Peyer's patch (tissue), 4 donors: ENCODE data around the gene UROD. TPM values are rescaled to one million over a fixed set of nuclear protein-coding genes. Genes with fewer than 3 reads are reported as not detected.

Experiments used
- DNase-seq, 3 donors: peaks; one replicate each; pipeline ENCODE4 v3.0.0-alpha.2; 2017 to 2019
- H3K27ac ChIP-seq, 4 donors: fragments of 200-600 bp; sonication (generic); one replicate each; pipeline ENCODE4 v1.5.1; 2016 to 2019
- H3K27me3 ChIP-seq, 2 donors: fragments of 200-600 bp; sonication (generic); one replicate each; pipeline ENCODE4 v1.5.1; 2019
- H3K36me3 ChIP-seq, 3 donors: fragments of 200-600 bp; sonication (generic); one replicate each; pipeline ENCODE4 v1.5.1; 2016 to 2019
- H3K4me1 ChIP-seq, 4 donors: fragments of 200-600 bp; sonication (generic); one replicate each; pipeline ENCODE4 v1.5.1; 2016 to 2019
- H3K4me3 ChIP-seq, 4 donors: fragments of 200-600 bp; sonication (generic); 1 replicate in 3 of 4; 2 replicates in 1 of 4; pipeline ENCODE4 v1.5.1; 2016 to 2019; ENCODE audit warnings: mild to moderate bottlenecking in 1 of 4
- H3K9me3 ChIP-seq, 4 donors: fragments of 200-600 bp; sonication (generic); one replicate each; pipeline ENCODE4 v1.5.1; 2016 to 2019; ENCODE audit warnings: mild to moderate bottlenecking in 1 of 4
- CTCF ChIP-seq, 6 experiments: fragments of 450-650 bp in 4 of 6; fragments of 200-600 bp in 2 of 6; sonication (generic) in 1 of 6; IDR thresholded peaks; one replicate each; pipeline ENCODE4 v1.5.1; 2017 to 2019; ENCODE audit warnings: antibody characterized with exemption in 6 of 6, mild to moderate bottlenecking in 3 of 6, moderate library complexity in 1 of 6
- POLR2A ChIP-seq, 2 donors: fragments of 450-650 bp; IDR thresholded peaks; one replicate each; pipeline ENCODE4 v1.5.1; 2017; ENCODE audit warnings: antibody characterized with exemption in 2 of 2, mild to moderate bottlenecking in 2 of 2, moderate library complexity in 2 of 2
- total RNA-seq, 4 donors: library from RNA; depleted of rRNA; stranded (reverse); fragments of >200 nt; gene quantifications; one replicate each; pipeline ENCODE4 v1.1.0, GENCODE V29; 2016

The UROD gene
- total RNA-seq, 4 donors from 2014 or later = 43.4 to 56.6 (median 51.3) TPM

GRCh38 chr1:45040297-45040696 is 28.2 kb downstream of the UROD start:
- TF ChIP-seq CTCF (IDR thresholded peaks at IDR 0.05) = no peak
- no peak for TF ChIP-seq POLR2A (IDR thresholded peaks at IDR 0.05)
- H3K27ac ChIP-seq = no peak overlapping the region
- no peak for DNase-seq
- no peaks in the 10 kb centered on the region for H3K9me3 ChIP-seq
- H3K4me1 ChIP-seq = no peaks in the 10 kb centered on the region
- no peaks in the 10 kb centered on the region for H3K27me3 ChIP-seq
- H3K36me3 ChIP-seq = peaks cover 0 to 14% (median 0%) of the 10 kb centered on the region in 3 donors
- H3K4me3 ChIP-seq = no peak overlapping the region

GRCh38 chr1:45043094-45043493 is 31.0 kb downstream of the UROD start:
- Histone ChIP-seq H3K4me3 (no peak overlapping the region), H3K36me3 (peaks cover 0 to 7% (median 0%) of the 10 kb centered on the region in 3 donors), H3K27ac (no peak overlapping the region), H3K9me3 (no peaks in the 10 kb centered on the region), H3K27me3 (no peaks in the 10 kb centered on the region), H3K4me1 (no peaks in the 10 kb centered on the region)
- no peak for TF ChIP-seq POLR2A (IDR thresholded peaks at IDR 0.05)
- no peak for TF ChIP-seq CTCF (IDR thresholded peaks at IDR 0.05)
- DNase-seq = no peak

GRCh38 chr1:45044916-45045315 is 32.9 kb downstream of the UROD start:
- Histone ChIP-seq H3K9me3 (no peaks in the 10 kb centered on the region), H3K4me1 (no peaks in the 10 kb centered on the region), H3K27ac (no peak overlapping the region), H3K27me3 (no peaks in the 10 kb centered on the region), H3K4me3 (no peak overlapping the region), H3K36me3 (peaks cover 0 to 15% (median 0%) of the 10 kb centered on the region in 3 donors)
- TF ChIP-seq CTCF (IDR thresholded peaks at IDR 0.05) (no peak), POLR2A (IDR thresholded peaks at IDR 0.05) (no peak)
- no peak for DNase-seq

GRCh38 chr1:45047032-45047431 is 35.0 kb downstream of the UROD start:
- no peaks in the 10 kb centered on the region for H3K27me3 ChIP-seq
- peaks cover 0 to 15% (median 0%) of the 10 kb centered on the region in 3 donors for H3K36me3 ChIP-seq
- TF ChIP-seq POLR2A (IDR thresholded peaks at IDR 0.05) (no peak), CTCF (IDR thresholded peaks at IDR 0.05) (no peak)
- H3K27ac ChIP-seq = no peak overlapping the region
- peaks cover 0 to 4% (median 0%) of the 10 kb centered on the region in 4 donors for H3K4me1 ChIP-seq
- no peaks in the 10 kb centered on the region for H3K9me3 ChIP-seq
- no peak for DNase-seq
- no peak overlapping the region for H3K4me3 ChIP-seq

GRCh38 chr1:45051005-45051772 is 39.1 kb downstream of the UROD start:
- H3K27me3 ChIP-seq = no peaks in the 10 kb centered on the region
- peak overlapping the region in 2 of 4 donors; percentile 12 to 17 for H3K27ac ChIP-seq
- TF ChIP-seq POLR2A (IDR thresholded peaks at IDR 0.05) (no peak), CTCF (IDR thresholded peaks at IDR 0.05) (no peak)
- H3K9me3 ChIP-seq = no peaks in the 10 kb centered on the region
- H3K4me1 ChIP-seq = peaks cover 0 to 4% (median 0%) of the 10 kb centered on the region in 4 donors
- no peak overlapping the region for H3K4me3 ChIP-seq
- peaks cover 0 to 8% (median 0%) of the 10 kb centered on the region in 3 donors for H3K36me3 ChIP-seq
- DNase-seq = no peak
